ENCODE results near the gene FAM117B.

DNA sequence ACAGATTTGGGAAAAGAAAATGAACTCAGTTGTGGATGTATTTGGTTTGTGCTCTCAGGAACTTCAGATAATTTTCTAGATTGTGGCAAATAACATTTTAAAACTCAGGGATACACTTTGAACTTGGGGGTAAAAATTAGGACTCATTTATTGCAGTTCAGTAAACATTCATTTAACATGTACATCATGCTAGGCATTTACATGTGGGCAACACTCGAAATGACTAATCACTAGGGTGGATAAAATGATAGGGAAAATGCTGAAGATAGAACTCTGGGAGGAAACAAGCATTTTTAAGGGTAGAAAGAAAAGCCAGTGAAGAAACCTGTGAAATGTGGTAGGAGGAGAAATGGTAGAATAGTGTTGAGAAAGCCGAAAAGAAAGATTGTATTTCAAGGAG lies 7.8 kb downstream of the FAM117B start:
- TF ChIP-seq CTCF (conservative IDR thresholded peaks at IDR 0.05 in 1 of 2, IDR thresholded peaks at IDR 0.05 in 1 of 2; ENCODE audit: extremely low read depth in 1 of 2, insufficient read depth in 1 of 2, low read depth in 1 of 2, low read length in 2 of 2) (no peak), EZH2 (IDR thresholded peaks at IDR 0.05; ENCODE audit: borderline replicate concordance, low read length) (no peak)
